Measurements from ENCODE around the gene DYRK1B.

DYRK1B gene

DNA sequence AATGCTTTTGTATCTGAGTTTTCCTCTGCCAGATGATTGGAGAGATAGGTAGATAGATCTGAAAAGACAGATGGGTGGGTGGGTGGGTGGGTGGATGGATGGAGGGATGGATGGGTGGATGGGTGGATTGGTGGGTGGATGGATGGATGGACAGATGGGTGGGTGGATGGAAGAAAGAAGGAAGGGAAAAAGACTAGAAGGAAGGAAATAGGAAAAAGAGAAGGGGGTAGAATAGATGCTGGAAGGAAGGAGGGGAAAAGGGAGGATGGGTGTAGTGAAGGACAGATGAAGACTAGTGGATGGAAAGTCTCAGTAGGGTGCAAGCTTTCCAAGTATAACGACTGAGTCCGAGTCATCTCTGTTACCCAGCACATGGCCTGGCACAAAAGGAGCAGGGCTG is 31.2 kb upstream of the DYRK1B start:
- TF ChIP-seq, protein P1, sequence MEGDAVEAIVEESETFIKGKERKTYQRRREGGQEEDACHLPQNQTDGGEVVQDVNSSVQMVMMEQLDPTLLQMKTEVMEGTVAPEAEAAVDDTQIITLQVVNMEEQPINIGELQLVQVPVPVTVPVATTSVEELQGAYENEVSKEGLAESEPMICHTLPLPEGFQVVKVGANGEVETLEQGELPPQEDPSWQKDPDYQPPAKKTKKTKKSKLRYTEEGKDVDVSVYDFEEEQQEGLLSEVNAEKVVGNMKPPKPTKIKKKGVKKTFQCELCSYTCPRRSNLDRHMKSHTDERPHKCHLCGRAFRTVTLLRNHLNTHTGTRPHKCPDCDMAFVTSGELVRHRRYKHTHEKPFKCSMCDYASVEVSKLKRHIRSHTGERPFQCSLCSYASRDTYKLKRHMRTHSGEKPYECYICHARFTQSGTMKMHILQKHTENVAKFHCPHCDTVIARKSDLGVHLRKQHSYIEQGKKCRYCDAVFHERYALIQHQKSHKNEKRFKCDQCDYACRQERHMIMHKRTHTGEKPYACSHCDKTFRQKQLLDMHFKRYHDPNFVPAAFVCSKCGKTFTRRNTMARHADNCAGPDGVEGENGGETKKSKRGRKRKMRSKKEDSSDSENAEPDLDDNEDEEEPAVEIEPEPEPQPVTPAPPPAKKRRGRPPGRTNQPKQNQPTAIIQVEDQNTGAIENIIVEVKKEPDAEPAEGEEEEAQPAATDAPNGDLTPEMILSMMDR (IDR thresholded peaks at IDR 0.05) = no peak
- H3K36me3 ChIP-seq (ENCODE audit: control insufficient read depth, insufficient read depth, low read length) = no peaks in the 10 kb centered on the region
- H3K4me1 ChIP-seq = no peaks in the 10 kb centered on the region
- no peaks in the 10 kb centered on the region for H3K9me3 ChIP-seq (ENCODE audit: control insufficient read depth, low read length)
- no peak overlapping the region for H3K4me2 ChIP-seq (ENCODE audit: low read length)
- no peaks in the 10 kb centered on the region for H3K27me3 ChIP-seq (ENCODE audit: control insufficient read depth, insufficient read depth, low read length)
- no peaks in the 10 kb centered on the region for H3K79me2 ChIP-seq
- no peak overlapping the region for H3K27ac ChIP-seq
- no peak overlapping the region for H3K4me3 ChIP-seq (ENCODE audit: low read depth, low read length)
- no peak overlapping the region for H2AFZ ChIP-seq
- H3K9ac ChIP-seq = no peak overlapping the region

DNA sequence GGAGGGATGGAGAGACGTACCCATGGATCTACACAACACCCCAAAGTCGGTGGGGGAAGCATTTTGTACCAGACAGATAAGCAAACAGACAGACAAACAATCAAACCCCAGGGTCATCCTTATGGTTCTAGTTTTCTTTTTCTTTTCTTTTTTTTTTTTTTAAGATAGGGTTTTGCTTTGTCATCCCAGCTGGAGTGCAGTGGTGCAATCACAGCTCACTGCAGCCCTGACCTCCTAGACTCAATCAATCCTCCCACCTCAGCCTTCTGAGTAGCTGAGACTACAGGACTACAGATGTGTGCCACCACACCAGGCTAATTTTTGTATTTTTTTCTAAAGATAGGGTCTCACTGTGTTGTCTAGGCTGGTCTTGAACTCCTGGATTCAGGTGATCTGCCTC is 30.2 kb upstream of the DYRK1B start:
- Histone ChIP-seq H3K4me1 (no peaks in the 10 kb centered on the region), H2AFZ (no peak overlapping the region), H3K36me3 (ENCODE audit: control insufficient read depth, insufficient read depth, low read length) (no peaks in the 10 kb centered on the region), H3K9me3 (ENCODE audit: control insufficient read depth, low read length) (no peaks in the 10 kb centered on the region), H3K4me3 (ENCODE audit: low read depth, low read length) (no peak overlapping the region), H3K27me3 (ENCODE audit: control insufficient read depth, insufficient read depth, low read length) (no peaks in the 10 kb centered on the region), H3K4me2 (ENCODE audit: low read length) (no peak overlapping the region), H3K79me2 (no peaks in the 10 kb centered on the region), H3K27ac (no peak overlapping the region), H3K9ac (no peak overlapping the region)
- TF ChIP-seq, protein P1 (IDR thresholded peaks at IDR 0.05) = no peak

DNA sequence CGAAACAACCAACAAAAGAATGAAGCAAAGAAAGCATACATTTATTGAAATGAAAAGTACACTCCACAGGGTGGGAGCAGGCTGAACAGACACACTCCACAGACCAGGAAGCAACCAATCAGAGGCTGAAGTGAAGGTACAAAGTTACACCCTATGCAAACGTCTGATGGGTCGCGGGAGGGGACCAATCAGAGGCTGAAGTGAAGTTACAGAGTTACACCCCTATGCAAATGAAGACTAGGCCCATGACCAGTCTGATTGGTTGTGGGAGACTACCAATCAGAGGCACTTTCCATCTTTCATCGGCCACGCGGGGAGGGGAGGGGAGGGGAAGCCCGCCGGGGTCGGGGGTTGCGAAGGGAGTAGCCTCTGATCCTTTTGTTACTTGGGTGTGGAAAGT is 24.6 kb upstream of the DYRK1B start:
- H3K27me3 ChIP-seq (ENCODE audit: control insufficient read depth, insufficient read depth, low read length) = no peaks in the 10 kb centered on the region
- TF ChIP-seq, protein P1 (IDR thresholded peaks at IDR 0.05) = no peak
- no peak overlapping the region for H3K4me3 ChIP-seq (ENCODE audit: low read depth, low read length)
- no peak overlapping the region for H3K9ac ChIP-seq
- H2AFZ ChIP-seq = no peak overlapping the region
- H3K4me2 ChIP-seq (ENCODE audit: low read length) = no peak overlapping the region
- no peaks in the 10 kb centered on the region for H3K4me1 ChIP-seq
- no peak overlapping the region for H3K27ac ChIP-seq
- no peaks in the 10 kb centered on the region for H3K36me3 ChIP-seq (ENCODE audit: control insufficient read depth, insufficient read depth, low read length)
- H3K9me3 ChIP-seq (ENCODE audit: control insufficient read depth, low read length) = no peaks in the 10 kb centered on the region
- no peaks in the 10 kb centered on the region for H3K79me2 ChIP-seq

DNA sequence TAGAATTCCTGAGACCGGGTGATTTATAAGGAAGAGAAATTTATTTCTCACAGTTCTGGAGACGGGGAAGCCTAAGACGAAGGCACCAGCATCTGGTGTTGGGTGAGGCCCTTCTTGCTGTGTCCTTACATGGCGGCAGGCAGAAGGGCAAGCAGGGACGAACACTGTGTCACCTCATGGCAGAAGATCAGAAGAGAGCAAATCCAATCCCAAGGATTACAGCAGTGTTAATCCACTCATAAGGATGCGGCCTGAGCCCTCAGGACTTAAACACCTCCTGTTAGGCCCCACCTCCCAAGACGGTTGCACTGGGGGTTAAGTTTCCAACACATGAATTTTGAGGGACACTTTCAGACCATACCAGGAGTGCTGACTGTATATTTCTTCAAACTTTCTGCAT is 18.9 kb upstream of the DYRK1B start:
- no peaks in the 10 kb centered on the region for H3K79me2 ChIP-seq
- H2AFZ ChIP-seq = no peak overlapping the region
- H3K9ac ChIP-seq = no peak overlapping the region
- H3K4me2 ChIP-seq (ENCODE audit: low read length) = no peak overlapping the region
- H3K36me3 ChIP-seq (ENCODE audit: control insufficient read depth, insufficient read depth, low read length) = no peaks in the 10 kb centered on the region
- no peak overlapping the region for H3K4me3 ChIP-seq (ENCODE audit: low read depth, low read length)
- H3K27me3 ChIP-seq (ENCODE audit: control insufficient read depth, insufficient read depth, low read length) = no peaks in the 10 kb centered on the region
- no peak overlapping the region for H3K27ac ChIP-seq
- TF ChIP-seq, protein P1 (IDR thresholded peaks at IDR 0.05) = no peak
- H3K4me1 ChIP-seq = no peaks in the 10 kb centered on the region
- H3K9me3 ChIP-seq (ENCODE audit: control insufficient read depth, low read length) = no peaks in the 10 kb centered on the region

DNA sequence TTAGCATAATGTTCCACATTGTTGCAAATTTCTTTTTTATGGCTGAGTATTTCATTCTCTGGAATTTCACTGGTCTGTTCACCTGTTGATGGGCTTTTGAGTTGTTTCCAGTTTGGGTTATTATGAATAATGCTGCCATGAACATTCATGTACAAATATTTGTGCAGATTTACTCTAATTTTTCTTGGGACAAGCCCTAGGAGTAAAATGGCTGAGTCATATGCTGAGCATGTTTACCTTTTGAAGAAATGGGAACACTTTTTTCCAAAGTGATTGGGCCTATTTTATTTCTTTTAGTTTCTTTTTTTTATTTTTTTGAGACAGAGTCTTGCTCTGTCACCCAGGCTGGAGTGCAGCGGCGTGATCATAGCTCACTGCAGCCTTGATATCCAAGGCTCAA is 16.9 kb upstream of the DYRK1B start:
- Histone ChIP-seq H3K4me1 (peaks cover 8% of the 10 kb centered on the region), H3K4me2 (ENCODE audit: low read length) (no peak overlapping the region), H3K36me3 (ENCODE audit: control insufficient read depth, insufficient read depth, low read length) (no peaks in the 10 kb centered on the region), H3K9me3 (ENCODE audit: control insufficient read depth, low read length) (no peaks in the 10 kb centered on the region), H2AFZ (no peak overlapping the region), H3K27me3 (ENCODE audit: control insufficient read depth, insufficient read depth, low read length) (no peaks in the 10 kb centered on the region), H3K79me2 (peaks cover 3% of the 10 kb centered on the region), H3K9ac (no peak overlapping the region), H3K4me3 (ENCODE audit: low read depth, low read length) (no peak overlapping the region), H3K27ac (no peak overlapping the region)
- TF ChIP-seq, protein P1 (IDR thresholded peaks at IDR 0.05) = no peak

Measured in parathyroid adenoma (tissue), 2 donors.